ENCODE data around the gene NOP9.

DNA sequence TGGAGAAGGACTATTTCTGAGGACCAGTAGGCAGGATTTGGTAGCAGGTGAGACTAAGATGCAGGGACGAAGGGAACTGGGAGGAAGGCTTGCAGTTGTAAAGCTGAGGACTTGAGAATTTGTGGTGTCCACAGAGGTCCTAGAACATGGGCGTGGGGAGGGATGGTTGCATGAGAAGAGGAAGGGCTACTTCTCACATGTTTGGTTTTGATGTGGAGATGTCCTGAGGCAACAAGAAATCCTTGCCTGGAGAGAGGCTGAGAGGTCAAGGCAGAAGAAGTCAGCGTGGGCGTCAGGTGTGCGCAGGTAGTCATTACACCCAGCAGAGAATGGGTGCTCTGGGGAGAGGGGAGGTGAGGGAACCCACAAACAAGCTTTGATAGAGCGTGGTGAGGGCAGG lies 22.6 kb upstream of the NOP9 start:
- TF ChIP-seq CTCF (conservative IDR thresholded peaks at IDR 0.05; ENCODE audit: low read length) (no peak), EZH2phosphoT487 (IDR thresholded peaks at IDR 0.05; ENCODE audit: borderline replicate concordance) (no peak)
